Panc1 (cell line): Measurements from ENCODE around the gene ELK3.

ENCODE experiments used
- POLR2AphosphoS5 ChIP-seq: IDR thresholded peaks from 2 replicates; pipeline ENCODE4 v1.6.1; 2012; ENCODE audit warnings: mild to moderate bottlenecking, low read depth, low read length, moderate library complexity
- SIN3A ChIP-seq: IDR thresholded peaks from 2 replicates; pipeline ENCODE4 v1.6.1; 2012; ENCODE audit warnings: low read depth, mild to moderate bottlenecking, low read length, moderate library complexity, borderline replicate concordance; ENCODE audit not compliant: insufficient read depth
- TF ChIP-seq, protein P1 (sequence below): fragments of 450-650 bp; IDR thresholded peaks from 2 replicates; pipeline ENCODE4 v1.5.1; 2017; ENCODE audit warnings: mild to moderate bottlenecking
- TF ChIP-seq, protein P2 (sequence below), 2 experiments: IDR thresholded peaks; 2 replicates each; pipeline ENCODE4 v1.6.1; 2011 to 2012; ENCODE audit warnings: low read depth in 2 of 2, control low read depth in 1 of 2, low read length in 1 of 2, mild to moderate bottlenecking in 1 of 2, moderate library complexity in 1 of 2; ENCODE audit not compliant: insufficient read depth in 1 of 2

DNA sequence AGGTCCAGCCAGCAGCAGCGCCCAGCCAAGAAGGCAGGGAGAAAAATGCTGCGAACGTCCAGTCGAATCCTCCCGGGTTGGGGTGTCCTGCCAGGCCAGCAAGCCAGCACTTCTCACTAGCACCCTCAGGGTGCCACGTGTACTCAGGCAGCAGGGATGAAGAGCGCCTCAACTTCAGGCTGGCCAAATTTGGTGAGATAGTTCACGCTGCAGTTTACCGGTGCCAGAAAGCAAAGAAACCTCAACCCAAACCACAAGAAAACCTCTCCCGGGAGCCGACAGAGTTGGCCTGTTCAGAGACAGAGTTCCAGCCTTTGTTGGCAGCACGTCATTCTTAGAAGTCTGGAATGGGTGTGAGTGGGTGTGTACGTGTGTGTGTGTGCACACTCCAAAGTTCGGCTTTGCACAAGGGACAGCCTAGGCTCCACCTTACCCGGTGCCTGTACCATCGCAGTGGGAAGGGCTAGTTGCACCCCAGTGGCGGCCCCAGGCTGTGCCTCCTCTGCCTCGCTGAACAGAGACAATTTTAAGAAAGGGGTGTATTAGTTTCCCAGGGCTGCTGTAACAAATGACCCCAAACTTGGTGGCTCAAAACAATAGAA is 42.1 kb downstream of the ELK3 start:
- TF ChIP-seq, protein P1, sequence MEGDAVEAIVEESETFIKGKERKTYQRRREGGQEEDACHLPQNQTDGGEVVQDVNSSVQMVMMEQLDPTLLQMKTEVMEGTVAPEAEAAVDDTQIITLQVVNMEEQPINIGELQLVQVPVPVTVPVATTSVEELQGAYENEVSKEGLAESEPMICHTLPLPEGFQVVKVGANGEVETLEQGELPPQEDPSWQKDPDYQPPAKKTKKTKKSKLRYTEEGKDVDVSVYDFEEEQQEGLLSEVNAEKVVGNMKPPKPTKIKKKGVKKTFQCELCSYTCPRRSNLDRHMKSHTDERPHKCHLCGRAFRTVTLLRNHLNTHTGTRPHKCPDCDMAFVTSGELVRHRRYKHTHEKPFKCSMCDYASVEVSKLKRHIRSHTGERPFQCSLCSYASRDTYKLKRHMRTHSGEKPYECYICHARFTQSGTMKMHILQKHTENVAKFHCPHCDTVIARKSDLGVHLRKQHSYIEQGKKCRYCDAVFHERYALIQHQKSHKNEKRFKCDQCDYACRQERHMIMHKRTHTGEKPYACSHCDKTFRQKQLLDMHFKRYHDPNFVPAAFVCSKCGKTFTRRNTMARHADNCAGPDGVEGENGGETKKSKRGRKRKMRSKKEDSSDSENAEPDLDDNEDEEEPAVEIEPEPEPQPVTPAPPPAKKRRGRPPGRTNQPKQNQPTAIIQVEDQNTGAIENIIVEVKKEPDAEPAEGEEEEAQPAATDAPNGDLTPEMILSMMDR, result no peak
- no peak for TF ChIP-seq POLR2AphosphoS5
- TF ChIP-seq, protein P2, sequence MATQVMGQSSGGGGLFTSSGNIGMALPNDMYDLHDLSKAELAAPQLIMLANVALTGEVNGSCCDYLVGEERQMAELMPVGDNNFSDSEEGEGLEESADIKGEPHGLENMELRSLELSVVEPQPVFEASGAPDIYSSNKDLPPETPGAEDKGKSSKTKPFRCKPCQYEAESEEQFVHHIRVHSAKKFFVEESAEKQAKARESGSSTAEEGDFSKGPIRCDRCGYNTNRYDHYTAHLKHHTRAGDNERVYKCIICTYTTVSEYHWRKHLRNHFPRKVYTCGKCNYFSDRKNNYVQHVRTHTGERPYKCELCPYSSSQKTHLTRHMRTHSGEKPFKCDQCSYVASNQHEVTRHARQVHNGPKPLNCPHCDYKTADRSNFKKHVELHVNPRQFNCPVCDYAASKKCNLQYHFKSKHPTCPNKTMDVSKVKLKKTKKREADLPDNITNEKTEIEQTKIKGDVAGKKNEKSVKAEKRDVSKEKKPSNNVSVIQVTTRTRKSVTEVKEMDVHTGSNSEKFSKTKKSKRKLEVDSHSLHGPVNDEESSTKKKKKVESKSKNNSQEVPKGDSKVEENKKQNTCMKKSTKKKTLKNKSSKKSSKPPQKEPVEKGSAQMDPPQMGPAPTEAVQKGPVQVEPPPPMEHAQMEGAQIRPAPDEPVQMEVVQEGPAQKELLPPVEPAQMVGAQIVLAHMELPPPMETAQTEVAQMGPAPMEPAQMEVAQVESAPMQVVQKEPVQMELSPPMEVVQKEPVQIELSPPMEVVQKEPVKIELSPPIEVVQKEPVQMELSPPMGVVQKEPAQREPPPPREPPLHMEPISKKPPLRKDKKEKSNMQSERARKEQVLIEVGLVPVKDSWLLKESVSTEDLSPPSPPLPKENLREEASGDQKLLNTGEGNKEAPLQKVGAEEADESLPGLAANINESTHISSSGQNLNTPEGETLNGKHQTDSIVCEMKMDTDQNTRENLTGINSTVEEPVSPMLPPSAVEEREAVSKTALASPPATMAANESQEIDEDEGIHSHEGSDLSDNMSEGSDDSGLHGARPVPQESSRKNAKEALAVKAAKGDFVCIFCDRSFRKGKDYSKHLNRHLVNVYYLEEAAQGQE (IDR thresholded peaks at IDR 0.05; ENCODE audit: insufficient read depth in 1 of 2, low read depth in 2 of 2, low read length in 1 of 2), result no peak
- TF ChIP-seq SIN3A, result no peak
